ENCODE results near the gene MYL1. TPM values are rescaled to one million over a fixed set of nuclear protein-coding genes. Genes with fewer than 3 reads are reported as not detected.
A peak's percentile ranks its signal among the peaks of the same experiment; 100 is the strongest.

MYL1 gene
- 1 to 10 TPM in 1 of 3 donors, not detected in 2; 3.1 TPM for polyA plus RNA-seq (ENCODE audit: insufficient read length in 3 of 3)
- long read RNA-seq, donor 1: 0 reads
- long read RNA-seq, donor 2: 0 reads
- long read RNA-seq, donor 3: 0 reads
- long read RNA-seq, donor 4, transcript MYL1-202 (7 exons, 1,065 nt): major isoform, 6 of 10 reads
- long read RNA-seq, donor 4, partial matches to known transcripts: 0 of 10 reads
- long read RNA-seq, donor 4, other reads (novel, unspliced or antisense): 0 of 10 reads
- long read RNA-seq, donor 5: 0 reads
- long read RNA-seq, donor 6: 0 reads
- long read RNA-seq, donor 7, transcript MYL1-202 (7 exons, 1,065 nt): major isoform, 5 of 7 reads
- long read RNA-seq, donor 7, partial matches to known transcripts: 0 of 7 reads
- long read RNA-seq, donor 7, other reads (novel, unspliced or antisense): 0 of 7 reads
- long read RNA-seq, donor 8: 0 reads
- long read RNA-seq, donor 9: 0 reads
- long read RNA-seq, donor 10, transcript MYL1-202 (7 exons, 1,065 nt): major isoform, 11 of 19 reads
- long read RNA-seq, donor 10, transcript MYL1-201 (7 exons, 870 nt): minor isoform, 8 of 19 reads
- long read RNA-seq, donor 10, partial matches to known transcripts: 0 of 19 reads
- long read RNA-seq, donor 10, other reads (novel, unspliced or antisense): 0 of 19 reads
- long read RNA-seq, donor 11, partial matches to known transcripts: 0 of 4 reads
- long read RNA-seq, donor 11, other reads (novel, unspliced or antisense): 0 of 4 reads
- long read RNA-seq, donor 12: 0 reads
- long read RNA-seq, donor 13, partial matches to known transcripts: 0 of 3 reads
- long read RNA-seq, donor 13, other reads (novel, unspliced or antisense): 0 of 3 reads
- long read RNA-seq, donor 14, partial matches to known transcripts: 0 of 4 reads
- long read RNA-seq, donor 14, other reads (novel, unspliced or antisense): 0 of 4 reads
- long read RNA-seq, donor 15: 0 reads
- long read RNA-seq, donor 16, transcript MYL1-202 (7 exons, 1,065 nt): major isoform, 5 of 6 reads
- long read RNA-seq, donor 16, partial matches to known transcripts: 0 of 6 reads
- long read RNA-seq, donor 16, other reads (novel, unspliced or antisense): 0 of 6 reads

- peak in 1 of 11 donors; percentile 3 for DNase-seq (ENCODE audit: extremely low read depth in 1 of 11, low read depth in 9 of 11, low spot score in 4 of 11)
These were observed at the start of gene MYL1 for GRCh38 chr2:210315015-210315788. TSS of gene MYL1 (minus strand) at chr2:210315174. CDS start at chr2:210315042, 132 bp downstream.

DNA sequence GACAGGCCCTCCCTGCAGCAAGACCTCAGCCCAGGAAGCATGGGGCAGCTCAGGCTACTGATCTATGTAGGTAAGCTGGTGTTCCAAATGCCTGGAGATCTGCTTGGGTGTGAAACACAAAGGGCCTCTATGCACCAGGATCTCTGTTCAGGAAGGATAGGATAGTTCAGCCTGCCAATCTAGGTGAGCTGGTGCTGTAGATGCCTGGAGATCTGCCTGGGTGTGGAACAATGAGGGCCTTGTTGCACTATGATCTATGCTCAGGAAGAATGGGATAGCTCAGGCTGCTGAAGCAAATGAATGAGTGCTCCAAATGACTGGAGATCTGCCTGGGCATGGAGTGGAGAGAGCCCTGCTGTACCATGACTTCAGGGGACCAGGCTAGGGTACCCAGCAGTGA, 48.9 kb upstream of the MYL1 start:
- no peak for DNase-seq (ENCODE audit: extremely low read depth in 1 of 11, low read depth in 9 of 11, low spot score in 4 of 11)

DNA sequence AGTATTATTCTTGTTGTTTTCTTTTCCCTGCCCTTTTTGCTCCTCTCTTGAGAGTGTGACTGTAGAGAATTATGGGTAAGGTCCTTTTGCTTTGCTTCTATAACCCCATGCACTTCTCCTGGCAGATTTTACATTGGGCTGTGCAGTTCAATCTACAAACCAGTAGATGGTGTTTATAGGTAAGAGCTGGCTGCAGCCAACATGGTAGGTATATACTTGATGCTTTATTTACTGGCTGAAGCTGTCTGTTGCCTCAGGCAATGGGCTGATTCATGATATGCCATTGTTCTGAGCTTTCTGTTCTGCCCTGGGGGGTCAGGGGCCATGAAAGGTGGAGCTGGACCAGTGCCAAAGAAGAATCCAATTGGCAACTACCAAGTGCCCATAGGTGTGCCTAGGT, 48.3 kb upstream of the MYL1 start:
- no peak for DNase-seq (ENCODE audit: extremely low read depth in 1 of 11, low read depth in 9 of 11, low spot score in 4 of 11)

- DNase-seq (ENCODE audit: extremely low read depth in 1 of 11, low read depth in 9 of 11, low spot score in 4 of 11): no peak
These were observed 45.4 kb upstream of the MYL1 start for GRCh38 chr2:210360412-210360811.

- DNase-seq (ENCODE audit: extremely low read depth in 1 of 11, low read depth in 9 of 11, low spot score in 4 of 11): no peak
These were observed 42.0 kb upstream of the MYL1 start for GRCh38 chr2:210356944-210357343.

- DNase-seq (ENCODE audit: extremely low read depth in 1 of 11, low read depth in 9 of 11, low spot score in 4 of 11): no peak
These were observed 22.2 kb upstream of the MYL1 start for GRCh38 chr2:210337159-210337558.

GRCh38 chr2:210324906-210325305, 9.9 kb upstream of the MYL1 start:
- no peak for DNase-seq (ENCODE audit: extremely low read depth in 1 of 11, low read depth in 9 of 11, low spot score in 4 of 11)

DNA sequence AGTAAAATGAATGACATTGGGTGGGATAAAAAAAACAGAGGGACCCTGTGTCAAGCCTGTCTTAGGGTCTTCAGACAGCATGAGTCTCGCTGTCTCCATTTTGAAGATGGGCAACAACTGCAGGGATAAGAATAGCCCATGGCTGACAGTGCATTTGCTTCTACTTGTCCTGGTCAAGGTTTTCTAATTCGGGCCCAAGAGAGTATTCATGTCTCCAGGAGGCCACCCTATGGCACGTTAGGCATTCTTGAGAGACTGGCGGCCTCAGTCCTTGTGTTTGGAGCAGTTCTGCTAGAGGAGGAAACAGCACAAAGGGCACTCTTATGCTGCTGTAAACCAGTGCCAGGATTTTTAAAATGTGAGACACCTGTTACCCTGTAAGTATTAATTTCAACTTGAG, 9.5 kb upstream of the MYL1 start:
- no peak for DNase-seq (ENCODE audit: extremely low read depth in 1 of 11, low read depth in 9 of 11, low spot score in 4 of 11)

DNA sequence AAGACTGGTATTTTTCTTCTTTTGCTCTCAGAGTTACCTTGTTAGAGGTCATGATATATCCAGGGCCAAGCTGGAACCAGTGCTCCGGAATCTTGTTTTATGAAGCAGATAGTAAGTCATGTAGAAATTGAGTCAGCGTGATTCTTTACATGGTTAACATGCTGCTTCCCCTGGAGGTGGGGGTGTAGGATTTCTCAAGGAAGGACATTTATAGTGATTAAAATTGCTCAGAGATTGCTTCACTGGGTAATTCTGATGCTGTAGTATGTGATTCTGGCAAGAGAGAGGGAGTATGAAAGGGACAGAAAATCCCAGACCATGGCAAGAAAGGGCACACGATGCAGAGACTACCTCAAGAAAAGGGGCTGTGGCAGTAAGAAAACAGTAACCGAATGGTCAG, 8.0 kb upstream of the MYL1 start:
- DNase-seq (ENCODE audit: extremely low read depth in 1 of 11, low read depth in 9 of 11, low spot score in 4 of 11): no peak

DNA sequence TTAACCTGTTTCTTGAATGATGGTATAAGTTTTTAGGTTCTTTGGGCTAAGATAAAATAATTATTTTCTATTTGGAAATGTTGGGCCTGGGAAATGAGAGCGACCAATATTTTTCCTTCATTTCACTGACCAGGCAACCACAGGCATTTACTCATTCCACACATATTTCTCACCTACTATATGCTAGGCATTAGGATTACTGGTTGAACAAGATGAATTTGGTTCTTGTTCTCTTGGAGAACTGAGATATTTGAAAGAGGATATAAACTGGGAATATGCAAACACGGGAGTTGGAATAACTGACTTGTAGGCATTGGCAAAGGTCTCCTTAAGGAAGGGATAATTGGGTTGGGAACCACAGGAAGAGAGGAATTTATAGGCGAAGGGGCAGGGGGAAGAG, 3.9 kb upstream of the MYL1 start:
- no peak for DNase-seq (ENCODE audit: extremely low read depth in 1 of 11, low read depth in 9 of 11, low spot score in 4 of 11)

DNA sequence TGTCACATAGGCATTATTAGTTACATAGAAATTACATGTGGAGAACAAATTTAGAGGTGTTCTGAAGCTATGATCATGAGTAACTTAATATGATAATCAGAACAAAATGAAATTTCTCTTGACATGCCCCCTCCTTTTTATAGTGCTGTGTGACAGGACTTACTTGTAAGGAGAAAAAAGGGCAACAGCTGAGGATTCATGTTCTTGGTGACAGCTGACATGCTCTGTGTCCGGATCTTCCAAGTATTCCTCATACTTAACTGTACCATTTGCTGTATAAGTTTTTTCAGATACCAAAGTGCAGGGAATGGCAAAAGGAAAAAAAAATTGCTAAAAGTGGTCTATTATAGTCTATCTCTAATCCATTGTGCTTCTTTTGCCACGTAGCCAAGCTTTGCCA, 3.5 kb upstream of the MYL1 start:
- DNase-seq (ENCODE audit: extremely low read depth in 1 of 11, low read depth in 9 of 11, low spot score in 4 of 11): no peak

- no peak for DNase-seq (ENCODE audit: extremely low read depth in 1 of 11, low read depth in 9 of 11, low spot score in 4 of 11)
These were observed 4.4 kb downstream of the MYL1 start for GRCh38 chr2:210310550-210310949.

DNA sequence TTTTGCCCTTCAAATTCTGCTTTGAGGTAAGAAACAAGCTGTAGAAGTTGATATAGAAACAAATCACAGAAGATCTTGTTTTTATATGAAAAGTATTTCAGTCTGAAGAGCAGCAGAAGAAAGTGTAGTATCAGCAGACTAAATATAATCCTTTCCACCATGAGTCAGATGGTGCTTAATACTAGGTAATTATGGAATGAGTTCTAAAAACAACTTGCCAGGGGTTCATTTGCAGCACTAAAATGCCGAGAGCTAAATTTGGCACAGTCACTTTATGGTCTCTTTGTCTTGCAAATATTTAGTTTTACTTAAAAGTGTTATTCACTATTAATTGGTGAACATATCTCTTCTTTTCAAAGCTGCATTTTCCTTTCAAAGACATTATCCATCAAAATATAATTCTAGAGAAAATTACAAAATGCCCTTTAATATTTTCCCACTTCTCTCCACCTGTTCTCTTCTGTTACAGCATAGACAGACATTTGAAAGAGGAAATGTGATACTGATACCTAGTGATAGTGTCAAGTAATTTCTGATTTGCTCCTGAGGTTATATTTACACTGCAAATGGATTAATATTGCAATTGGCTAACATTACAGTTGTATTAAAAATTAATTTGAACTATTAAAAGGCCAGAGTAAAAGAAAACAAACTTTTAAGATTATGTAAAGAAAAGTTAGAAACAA, 5.3 kb downstream of the MYL1 start:
- no peak for DNase-seq (ENCODE audit: extremely low read depth in 1 of 11, low read depth in 9 of 11, low spot score in 4 of 11)

DNA sequence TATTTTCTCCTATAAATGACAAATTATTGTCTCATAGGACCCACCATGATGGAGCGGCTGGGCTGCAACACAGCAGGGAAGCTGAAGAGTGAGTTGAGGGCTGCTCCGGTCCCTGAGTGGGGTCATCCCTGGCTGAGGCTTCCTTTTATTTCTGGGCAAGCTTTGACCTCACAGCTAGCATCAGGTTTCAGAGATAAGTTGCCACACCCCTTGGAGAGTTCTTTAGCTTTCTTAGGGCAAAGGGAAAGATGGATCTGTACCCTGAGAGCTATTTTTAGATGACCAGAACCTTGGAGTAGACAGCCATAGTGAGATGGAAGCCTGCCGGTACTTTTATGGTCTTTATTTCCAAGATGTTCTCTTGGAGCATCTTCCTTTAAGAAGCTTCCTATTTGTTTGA, 11.5 kb downstream of the MYL1 start:
- DNase-seq (ENCODE audit: extremely low read depth in 1 of 11, low read depth in 9 of 11, low spot score in 4 of 11): no peak

GRCh38 chr2:210302326-210302725, 12.6 kb downstream of the MYL1 start:
- no peak for DNase-seq (ENCODE audit: extremely low read depth in 1 of 11, low read depth in 9 of 11, low spot score in 4 of 11)

DNA sequence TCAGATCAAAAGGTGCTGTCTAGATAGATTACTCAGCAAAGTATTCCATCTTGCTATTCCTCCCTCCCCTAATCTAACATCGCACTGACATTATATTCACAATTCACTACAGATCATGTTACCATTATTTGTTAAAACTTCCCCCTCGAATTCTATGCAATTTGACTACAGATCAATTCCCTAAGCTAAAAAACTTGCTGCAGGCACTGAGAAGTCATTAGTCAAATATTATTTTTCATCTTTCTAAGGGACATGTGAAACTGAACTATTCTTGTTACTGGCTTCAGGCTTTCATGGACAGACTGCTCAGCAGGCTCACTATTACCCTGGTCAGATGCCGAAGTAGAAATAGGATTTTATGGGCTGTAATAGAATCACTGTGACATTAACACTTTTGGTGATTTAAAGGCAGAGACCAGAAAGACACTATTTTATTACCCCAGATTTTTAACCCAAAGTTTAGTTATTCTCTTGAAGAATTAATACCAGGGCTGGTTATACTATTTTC, 15.1 kb downstream of the MYL1 start:
- no peak for DNase-seq (ENCODE audit: extremely low read depth in 1 of 11, low read depth in 9 of 11, low spot score in 4 of 11)

- DNase-seq (ENCODE audit: extremely low read depth in 1 of 11, low read depth in 9 of 11, low spot score in 4 of 11): no peak
These were observed 26.6 kb downstream of the MYL1 start for GRCh38 chr2:210288408-210288807.

- DNase-seq (ENCODE audit: extremely low read depth in 1 of 11, low read depth in 9 of 11, low spot score in 4 of 11): no peak
These were observed 27.7 kb downstream of the MYL1 start for GRCh38 chr2:210287301-210287700.
